CD4-positive, alpha-beta T cell treated with Interleukin-2 at 100 ng/mL for 4 hours (primary cell): ENCODE measurements around the gene KRTAP12-1.

Experiments used
- DNase-seq: peaks from one replicate; pipeline ENCODE4 v3.0.0-alpha.2; 2020; ENCODE audit warnings: low spot score

Gene KRTAP12-1

GRCh38 chr21:44711327-44712202 lies 29.6 kb upstream of the KRTAP12-1 start, which contains the start of gene TSPEAR:
TSPEAR (minus strand) TSS chr21:44711572; CDS start chr21:44711514, 58 bp downstream.
- no peak for DNase-seq

DNA sequence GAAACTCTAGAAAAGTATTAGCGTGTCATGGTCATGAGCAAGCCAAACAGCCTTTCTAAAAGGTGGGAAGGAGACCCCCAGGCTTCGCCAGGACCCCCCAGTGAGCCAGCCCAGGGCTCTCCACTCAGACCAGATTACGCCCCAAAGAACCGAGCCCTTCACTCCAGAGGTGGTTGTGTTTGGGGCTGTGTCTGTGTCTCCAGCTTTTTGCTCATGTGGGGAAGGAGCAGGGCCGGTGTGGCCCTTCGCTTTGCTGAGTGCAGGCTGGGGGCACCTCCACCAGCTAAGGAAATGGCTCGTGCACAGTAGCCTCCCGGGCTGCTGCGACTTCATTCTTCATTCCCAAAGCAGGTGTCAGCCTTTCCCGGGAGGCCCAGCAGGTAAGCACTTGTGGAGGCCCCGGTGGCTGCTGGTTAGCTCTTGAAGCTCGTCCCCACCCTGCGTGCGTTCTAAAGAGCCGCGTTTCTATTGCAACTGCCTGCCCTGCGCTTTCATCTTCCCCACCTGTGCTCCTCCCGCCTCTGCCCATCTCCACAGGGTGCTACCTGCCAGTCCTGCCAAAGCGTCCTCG lies 28.9 kb upstream of the KRTAP12-1 start:
- DNase-seq = no peak

DNA sequence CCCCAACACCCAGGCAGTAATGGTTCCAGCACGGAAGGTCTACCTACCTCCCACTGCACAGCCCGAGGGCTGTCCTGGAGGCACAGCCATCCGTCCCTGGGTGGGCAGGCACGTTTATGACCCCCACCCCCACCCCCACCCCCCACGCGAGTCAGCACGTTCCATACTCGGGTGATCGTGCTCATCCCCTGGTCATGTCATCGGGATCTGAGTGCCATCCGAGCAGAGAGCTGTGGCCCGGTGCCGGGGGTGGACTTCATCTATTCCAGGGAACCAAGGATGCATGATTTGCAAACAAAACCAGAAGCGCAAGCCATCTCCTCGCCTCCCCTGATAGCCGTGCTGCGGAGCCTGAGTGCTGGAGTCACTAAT lies 28.3 kb upstream of the KRTAP12-1 start:
- no peak for DNase-seq

- no peak for DNase-seq
Measured at GRCh38 chr21:44709426-44710293, 27.7 kb upstream of the KRTAP12-1 start.

DNA sequence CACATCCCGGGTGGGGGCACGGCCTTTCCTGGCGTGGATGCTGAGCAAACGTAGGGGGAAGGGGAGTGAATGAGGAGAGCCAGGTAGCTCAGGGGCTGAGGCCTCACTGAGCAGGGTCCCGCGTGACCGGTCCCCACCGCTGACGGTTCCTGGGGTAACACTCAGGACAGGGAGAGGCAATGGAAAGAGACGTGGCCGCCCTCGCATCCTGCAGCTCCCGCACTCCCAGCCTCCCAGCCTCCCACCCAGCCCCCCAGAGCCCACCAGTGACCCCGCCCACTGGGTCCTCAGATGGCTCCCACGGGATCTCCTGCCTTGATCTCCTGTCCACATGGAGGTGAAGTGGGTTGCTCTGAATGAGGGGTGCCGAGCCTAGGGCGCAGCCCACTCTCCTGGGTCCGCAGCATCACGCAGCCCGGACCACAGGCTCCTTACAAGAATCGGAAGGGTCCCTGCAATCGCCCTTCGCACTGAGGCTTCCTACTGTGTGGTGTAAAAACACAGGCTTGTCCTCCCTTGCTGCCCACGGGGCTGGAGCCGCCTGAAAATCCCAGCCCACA lies 27.0 kb upstream of the KRTAP12-1 start:
- no peak for DNase-seq

DNA sequence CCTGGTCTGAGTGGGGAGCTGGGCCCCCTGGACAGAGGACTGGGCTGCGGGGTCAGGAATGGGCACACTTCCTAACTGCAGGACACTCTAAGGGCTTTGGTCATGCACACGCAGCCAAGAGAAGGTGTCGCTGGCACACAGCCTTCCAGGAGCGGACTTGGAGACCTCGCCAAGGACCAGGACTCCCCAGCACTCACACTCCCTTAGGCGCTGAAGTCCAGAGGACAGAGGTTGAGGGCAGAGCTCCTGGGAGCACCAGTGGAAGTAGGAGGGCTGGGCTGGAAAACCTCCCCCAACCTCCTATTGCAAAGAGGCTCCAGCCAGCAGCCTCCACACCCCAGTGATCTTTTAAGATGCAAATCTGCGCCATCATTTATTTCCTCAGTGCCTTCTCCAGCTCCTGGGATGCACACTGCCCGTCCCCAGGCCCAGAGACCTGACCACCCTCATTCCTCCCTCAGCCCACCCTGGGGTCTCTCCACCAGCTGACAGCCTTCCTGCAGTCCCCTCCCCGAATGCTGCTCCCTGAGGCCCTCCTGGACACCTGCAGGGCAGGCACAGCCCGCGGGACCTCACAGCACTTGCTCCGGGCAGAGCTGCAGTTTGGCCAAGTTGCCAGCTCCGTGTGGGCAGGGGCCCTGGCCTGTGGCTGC lies 26.4 kb upstream of the KRTAP12-1 start:
- DNase-seq = no peak

DNA sequence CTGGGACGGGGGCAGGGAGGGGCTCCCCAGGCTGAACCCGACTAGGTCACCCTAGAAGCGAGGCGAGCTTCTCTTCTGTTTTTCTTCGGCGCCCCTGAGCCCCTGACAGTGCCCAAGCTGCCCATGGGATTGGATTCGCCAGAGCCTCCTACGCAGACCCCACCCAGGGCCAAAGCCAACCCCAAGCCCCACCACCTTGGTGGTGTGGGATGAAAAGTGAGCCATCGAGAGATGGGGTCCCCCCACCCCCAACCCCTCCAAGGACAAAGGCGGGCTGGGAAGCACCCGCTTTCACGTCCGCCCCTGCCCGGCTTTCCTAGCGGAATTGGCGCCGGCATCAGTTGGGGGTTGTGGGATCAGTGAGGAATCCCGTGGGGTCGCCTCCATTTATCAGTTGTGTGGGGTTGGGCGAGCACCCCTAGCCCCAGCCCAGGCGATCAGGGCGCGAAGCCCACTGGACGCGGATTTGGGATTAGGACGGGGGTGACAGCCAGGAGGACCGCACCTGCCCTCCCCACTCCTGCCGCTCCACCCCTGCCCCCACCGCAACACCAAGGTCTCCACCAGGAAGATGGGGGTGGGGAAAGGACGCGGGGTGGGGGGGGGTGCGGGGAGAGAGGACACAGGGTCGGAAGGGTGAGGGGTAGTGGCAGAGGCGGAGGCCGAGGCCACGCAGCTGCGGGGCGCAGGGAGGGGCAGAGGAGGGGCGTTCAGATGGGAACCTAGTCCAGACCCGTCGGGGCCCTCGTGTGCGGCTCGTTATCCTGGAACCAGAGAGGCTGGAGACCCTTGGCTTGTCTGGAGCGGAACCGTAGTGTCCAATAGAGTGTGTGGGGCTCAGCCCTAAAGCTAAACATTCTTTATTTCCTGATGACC lies 25.0 kb upstream of the KRTAP12-1 start:
- no peak for DNase-seq

GRCh38 chr21:44706026-44706705 lies 24.2 kb upstream of the KRTAP12-1 start:
- DNase-seq = no peak

DNA sequence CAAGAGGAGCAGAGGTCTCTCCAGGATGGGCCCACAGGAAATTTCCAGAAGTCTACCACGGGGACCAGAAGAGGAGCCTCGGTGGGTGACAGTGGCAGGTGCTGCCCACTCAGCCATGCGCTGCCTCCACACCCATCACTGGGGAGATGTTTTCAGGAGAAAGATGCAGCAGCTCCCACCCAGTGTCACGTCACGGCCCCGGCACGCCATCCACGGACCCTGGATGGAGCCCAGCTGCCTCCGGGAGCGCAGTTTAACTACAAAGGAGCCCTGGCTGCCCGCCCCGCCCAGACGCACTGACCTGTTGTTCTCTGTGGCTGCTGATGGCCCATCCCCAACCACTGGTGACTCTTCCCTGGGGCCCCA lies 22.7 kb upstream of the KRTAP12-1 start:
- DNase-seq = no peak

- DNase-seq = no peak
Measured at GRCh38 chr21:44703731-44704635, 22.0 kb upstream of the KRTAP12-1 start.

GRCh38 chr21:44702973-44703730 lies 21.2 kb upstream of the KRTAP12-1 start:
- no peak for DNase-seq

DNA sequence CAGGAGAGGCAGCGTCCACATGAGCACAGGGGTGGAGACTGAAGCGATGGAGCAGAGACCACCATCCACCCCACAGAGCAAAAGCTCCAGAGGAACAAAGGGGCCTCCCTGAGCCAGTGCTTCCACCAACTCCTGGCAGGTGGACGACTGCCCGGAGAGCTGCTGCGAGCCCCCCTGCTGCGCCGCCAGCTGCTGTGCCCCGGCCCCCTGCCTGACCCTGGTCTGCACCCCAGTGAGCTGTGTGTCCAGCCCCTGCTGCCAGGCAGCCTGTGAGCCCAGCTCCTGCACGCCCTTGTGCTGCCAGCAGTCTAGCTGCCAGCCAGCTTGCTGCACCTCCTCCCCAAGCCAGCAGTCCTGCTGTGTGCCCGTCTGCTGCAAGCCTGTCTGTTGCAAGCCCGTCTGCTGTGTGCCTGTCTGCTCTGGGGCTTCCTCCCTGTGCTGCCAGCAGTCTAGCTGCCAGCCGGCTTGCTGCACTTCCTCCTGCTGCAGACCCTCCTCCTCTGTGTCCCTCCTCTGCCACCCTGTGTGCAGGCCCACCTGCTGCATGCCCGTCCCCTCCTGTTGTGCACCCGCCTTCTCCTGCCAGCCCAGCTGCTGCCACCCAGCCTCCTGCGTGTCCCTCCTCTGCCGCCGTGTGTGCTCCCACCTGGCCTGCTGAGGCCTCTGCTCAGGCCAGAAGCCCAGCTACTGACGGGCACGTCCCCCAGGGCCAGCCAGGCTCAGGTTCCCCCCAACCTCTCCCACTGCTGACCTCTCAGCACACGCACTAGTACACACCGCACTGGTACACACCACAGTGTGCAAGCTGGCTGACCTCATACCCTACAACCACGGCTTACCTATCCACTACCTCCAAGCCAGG lies 20.4 kb upstream of the KRTAP12-1 start:
- no peak for DNase-seq

DNA sequence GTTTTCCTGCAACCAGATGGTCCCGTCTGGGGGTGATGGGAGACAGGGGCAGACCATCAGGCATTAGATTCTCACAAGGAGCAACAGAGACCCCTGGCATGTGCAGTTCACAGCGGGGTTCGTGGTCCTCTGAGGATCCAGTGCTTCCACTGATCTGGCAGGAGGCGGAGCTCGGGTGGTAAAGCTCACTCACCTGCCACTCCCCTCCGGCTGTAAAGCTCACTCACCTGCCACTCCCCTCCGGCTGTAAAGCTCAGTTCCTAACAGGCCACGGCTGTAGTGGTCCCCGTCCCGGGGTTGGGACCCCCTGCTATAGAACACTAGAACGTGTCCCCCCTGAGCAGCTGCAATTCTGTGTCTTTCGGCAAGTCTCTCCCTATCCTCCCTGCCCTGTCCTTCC lies 19.6 kb upstream of the KRTAP12-1 start:
- DNase-seq = no peak

DNA sequence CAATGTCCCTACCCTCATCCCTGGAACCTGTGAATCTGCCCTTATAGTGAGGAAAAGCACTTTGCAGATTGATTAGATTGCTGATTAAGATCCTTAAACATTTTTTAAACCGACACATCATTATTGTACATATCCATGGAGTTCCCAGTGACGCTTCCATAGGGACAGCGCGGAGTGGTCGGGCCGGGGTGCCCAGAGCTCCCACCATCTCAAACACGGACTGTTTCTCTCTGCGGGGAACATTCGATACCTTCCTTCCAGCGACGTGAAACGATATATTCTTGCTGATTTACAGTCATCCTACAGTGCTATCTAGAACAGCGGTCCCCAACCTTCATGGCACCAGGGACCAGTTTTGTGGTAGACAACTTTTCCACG lies 19.0 kb upstream of the KRTAP12-1 start:
- no peak for DNase-seq

DNA sequence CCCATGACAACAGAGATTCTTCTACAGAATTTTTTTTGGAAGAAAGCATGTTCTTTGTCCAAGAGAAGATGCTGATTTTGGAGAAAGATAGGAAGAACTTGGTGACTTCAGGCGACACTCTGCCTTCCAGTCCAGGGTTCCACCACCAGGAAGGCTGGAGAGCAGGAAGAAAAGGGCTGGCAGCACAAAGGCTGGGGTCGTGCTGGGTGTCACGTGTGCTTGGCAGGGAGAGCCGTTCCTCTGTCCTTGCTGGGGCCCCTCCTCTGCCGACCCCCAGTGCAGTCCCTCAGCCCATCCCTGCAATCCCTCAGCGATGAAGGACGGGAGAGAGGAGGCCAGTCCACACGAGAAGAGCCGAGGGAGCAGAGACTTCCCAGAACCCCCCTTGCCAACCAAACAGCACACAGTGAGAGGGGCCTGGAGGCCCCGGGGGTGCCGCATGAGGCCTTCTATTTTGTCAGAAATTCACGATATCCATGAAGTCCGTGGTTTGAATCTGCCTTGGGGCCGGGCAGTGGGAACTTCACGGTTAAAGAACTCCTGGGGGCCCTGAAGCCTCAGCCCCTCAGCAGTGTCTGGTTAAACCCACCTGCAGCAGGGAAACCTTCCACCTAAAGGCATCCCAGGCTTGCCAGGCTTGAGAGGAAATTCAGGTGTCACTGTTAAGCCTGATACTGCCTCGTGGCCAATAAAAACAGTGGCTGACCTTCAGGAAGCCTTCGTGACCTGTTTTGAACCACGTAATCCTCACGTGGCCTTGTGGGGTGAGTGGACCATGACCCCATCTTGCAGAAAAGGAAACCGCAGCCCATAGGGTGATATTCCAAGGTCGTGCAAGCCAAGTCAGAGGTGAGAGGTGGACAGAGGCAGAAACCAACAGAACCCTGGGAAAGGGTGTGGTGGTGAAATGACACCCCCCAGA lies 18.4 kb upstream of the KRTAP12-1 start:
- DNase-seq = no peak

- DNase-seq = no peak
Measured at GRCh38 chr21:44699502-44700001, 17.6 kb upstream of the KRTAP12-1 start.
